T-cell (primary cell): Measurements from ENCODE around the gene UBE2S. TPM values are rescaled to one million over a fixed set of nuclear protein-coding genes. Genes with fewer than 3 reads are reported as not detected.

ENCODE experiments used
- ATAC-seq, 4 experiments: fragments of 200-7000 bp in 3 of 4; fragments of 150-1000 bp in 1 of 4; cut with Tn5 transposase; replicated peaks in 1 of 4; 1 replicate in 3 of 4; 2 replicates in 1 of 4; pipeline ENCODE4 v1.10.0; 2021; ENCODE audit warnings: moderate library complexity in 3 of 4, mild to moderate bottlenecking in 2 of 4, moderate number of reproducible peaks in 1 of 4
- CTCF ChIA-PET, 2 donors: fragments of 300-600 bp; sonication (Branson Sonifier 250); formaldehyde crosslinking; loops; one replicate each; lab custom pipeline; 2022; ENCODE audit warnings: antibody characterized with exemption in 2 of 2; lab: Charles Lee
- POLR2A ChIA-PET, 2 donors: fragments of 300-600 bp; sonication (Branson Sonifier 250); formaldehyde crosslinking; loops; one replicate each; lab custom pipeline; 2022; ENCODE audit warnings: antibody characterized with exemption in 2 of 2; lab: Charles Lee
- DNase-seq, 35 experiments: peaks; one replicate each; pipeline versions ENCODE4 v3.0.0 to v3.0.0-alpha.2; 2013 to 2023
- H3K27ac ChIP-seq: one replicate; pipeline ENCODE4 v1.5.1; 2013; ENCODE audit warnings: low read length
- H3K27me3 ChIP-seq, 2 experiments: replicated peaks in 1 of 2; 1 replicate in 1 of 2; 2 replicates in 1 of 2; pipeline versions ENCODE4 v1.6.1 to v1.7.0; 2013; ENCODE audit warnings: low read length in 1 of 2, mixed read lengths in 1 of 2; ENCODE audit not compliant: control insufficient read depth in 2 of 2, insufficient read depth in 2 of 2; ENCODE audit errors: extremely low read depth in 1 of 2
- H3K36me3 ChIP-seq, 2 donors: 1 replicate in 1 of 2; 2 replicates in 1 of 2; pipeline versions ENCODE4 v1.6.1 to v1.7.0; 2013; ENCODE audit warnings: low read length in 1 of 2; ENCODE audit not compliant: control insufficient read depth in 2 of 2, insufficient read depth in 1 of 2; ENCODE audit errors: extremely low read depth in 1 of 2
- H3K4me1 ChIP-seq, 2 experiments: 1 replicate in 1 of 2; 2 replicates in 1 of 2; pipeline versions ENCODE4 v1.6.1 to v1.7.0; 2013; ENCODE audit warnings: low read length in 2 of 2, mixed read lengths in 1 of 2; ENCODE audit not compliant: insufficient read depth in 2 of 2, control insufficient read depth in 1 of 2; ENCODE audit errors: extremely low read depth in 1 of 2
- H3K4me3 ChIP-seq, 2 donors: 1 replicate in 1 of 2; 2 replicates in 1 of 2; pipeline versions ENCODE4 v1.5.1 to v1.7.0; 2013; ENCODE audit warnings: mild to moderate bottlenecking in 2 of 2, low read length in 1 of 2, moderate library complexity in 1 of 2; ENCODE audit not compliant: control insufficient read depth in 1 of 2; ENCODE audit errors: extremely low read depth in 1 of 2
- H3K9me3 ChIP-seq: 2 replicates; pipeline ENCODE4 v1.7.0; 2013
- H3K27ac Mint-ChIP-seq, 2 donors: one replicate each; pipeline ENCODE4 v1.8.0; 2020 to 2021; ENCODE audit warnings: mild to moderate bottlenecking in 2 of 2, mixed read lengths in 2 of 2
- H3K27me3 Mint-ChIP-seq, 2 donors: one replicate each; pipeline ENCODE4 v1.8.0; 2021 to 2022; ENCODE audit warnings: mixed read lengths in 2 of 2
- H3K36me3 Mint-ChIP-seq: one replicate; pipeline ENCODE4 v1.8.0; 2021; ENCODE audit warnings: mixed read lengths
- H3K4me1 Mint-ChIP-seq, 3 donors: one replicate each; pipeline ENCODE4 v1.8.0; 2020 to 2022; ENCODE audit warnings: mixed read lengths in 3 of 3, mild to moderate bottlenecking in 1 of 3
- H3K4me3 Mint-ChIP-seq, 3 donors: one replicate each; pipeline ENCODE4 v1.8.0; 2020 to 2022; ENCODE audit warnings: mild to moderate bottlenecking in 3 of 3, mixed read lengths in 3 of 3, moderate library complexity in 3 of 3
- H3K9me3 Mint-ChIP-seq, 3 donors: one replicate each; pipeline ENCODE4 v1.8.0; 2020 to 2022; ENCODE audit warnings: mixed read lengths in 3 of 3
- WGBS: methylation state at CpG from one replicate; pipeline ENCODE4 v1.1.5; 2013; ENCODE audit warnings: missing lambda C conversion rate; ENCODE audit not compliant: insufficient coverage; 5-methylcytosine and 5-hydroxymethylcytosine counted together
- total RNA-seq, 35 experiments: library from RNA in 6 of 35; stranded (reverse) in 6 of 35; fragments of 120-200 nt in 1 of 35; gene quantifications; one replicate each; pipeline versions ENCODE4 v1.2.1 to v1.2.4 and lab custom pipeline; 2013 to 2026

Gene UBE2S
- total RNA-seq, 5 donors from 2014 or later (not counting 1 experiment from before 2014, with no cell fraction given) = 27.5 to 75.2 (median 35.1) TPM

GRCh38 chr19:55384131-55384919 is 23.3 kb downstream of the UBE2S start, which contains the start of gene TMEM238:
TMEM238 (minus strand) TSS chr19:55384292; CDS start chr19:55384259, 33 bp downstream.
- ChIA-PET POLR2A (interaction anchor here (0.5 to 1.2 kb wide), 5 partner anchors 16 to 107 kb away, joined by 3 to 7 read pairs (median 4); partner anchors contain the start of genes KMT5C (in 1 of the 2), UBE2S (in 1 of the 2) and ZNF628 (in 1 of the 2)), CTCF (interaction anchor here in 1 of 2 donors (0.6 to 2.1 kb wide), 2 partner anchors 45 to 295 kb away, joined by 6 to 9 read pairs; partner anchors contain the start of gene KMT5C)
- H3K27me3 ChIP-seq = no peaks in the 10 kb centered on the region
- no peaks in the 10 kb centered on the region for H3K9me3 ChIP-seq
- H3K36me3 ChIP-seq = peaks cover 4 to 30% of the 10 kb centered on the region in 2 donors
- H3K9me3 Mint-ChIP-seq = no peaks in the 10 kb centered on the region
- peaks cover 28% of the 10 kb centered on the region for H3K36me3 Mint-ChIP-seq
- peak within 1 kb of the TSS; percentile 97 to 99 for H3K4me3 ChIP-seq
- peak within 1 kb of the TSS; percentile 98 to 99 for H3K27ac Mint-ChIP-seq
- no peaks in the 10 kb centered on the region for H3K27me3 Mint-ChIP-seq
- 17% methylated on average over 70 of the region's 72 CpGs for WGBS
- H3K27ac ChIP-seq = peak within 1 kb of the TSS; percentile 81
- DNase-seq (peak in 14 of 35 experiments; percentile 20 to 55 (median 36)), ATAC-seq (peak in 2 of 4 experiments; percentile 13 to 18)
- peaks cover 58 to 67% (median 64%) of the 10 kb centered on the region in 3 donors for H3K4me1 Mint-ChIP-seq
- H3K4me3 Mint-ChIP-seq = peak within 1 kb of the TSS; percentile 98 to 100 (median 98)
- peaks cover 26 to 57% of the 10 kb centered on the region in 2 experiments for H3K4me1 ChIP-seq

- ATAC-seq (peak in 3 of 4 experiments; percentile 3 to 6 (median 5)), DNase-seq (peak in 18 of 35 experiments; percentile 13 to 67 (median 28))
- Histone ChIP-seq H3K27ac (peak overlapping the region; percentile 58), H3K36me3 (peaks cover 4 to 22% of the 10 kb centered on the region in 2 donors), H3K4me1 (peaks cover 24 to 49% of the 10 kb centered on the region in 2 experiments), H3K4me3 (peak overlapping the region; percentile 45 to 48), H3K9me3 (no peaks in the 10 kb centered on the region), H3K27me3 (no peaks in the 10 kb centered on the region)
- Mint-ChIP-seq H3K27me3 (no peaks in the 10 kb centered on the region), H3K27ac (peak overlapping the region; percentile 76 to 83), H3K4me1 (peaks cover 50 to 60% (median 57%) of the 10 kb centered on the region in 3 donors), H3K4me3 (peak overlapping the region; percentile 76 to 100 (median 83)), H3K9me3 (no peaks in the 10 kb centered on the region), H3K36me3 (peaks cover 24% of the 10 kb centered on the region)
- ChIA-PET CTCF (interaction anchor here in 1 of 2 donors (0.6 to 2.1 kb wide), 2 partner anchors 44 to 294 kb away, joined by 6 to 9 read pairs; partner anchors contain the start of gene KMT5C), POLR2A (interaction anchor here (0.6 to 1.2 kb wide), 3 partner anchors 17 to 106 kb away, joined by 3 to 7 read pairs (median 5); partner anchors contain the start of gene KMT5C (in 1 of the 2))
- WGBS = 2% methylated on average over 72 of the region's 88 CpGs
Observed at GRCh38 chr19:55383279-55384130, 24.1 kb downstream of the UBE2S start.

GRCh38 chr19:55382522-55383054 is 25.0 kb downstream of the UBE2S start:
- ATAC-seq = no peak
- peaks cover 41 to 51% (median 48%) of the 10 kb centered on the region in 3 donors for H3K4me1 Mint-ChIP-seq

GRCh38 chr19:55382013-55382412 is 25.6 kb downstream of the UBE2S start:
- Mint-ChIP-seq H3K9me3 (no peaks in the 10 kb centered on the region), H3K4me1 (peaks cover 35 to 45% (median 42%) of the 10 kb centered on the region in 3 donors), H3K27me3 (no peaks in the 10 kb centered on the region), H3K36me3 (peaks cover 15% of the 10 kb centered on the region), H3K27ac (peak overlapping the region in 1 of 2 donors; percentile 55), H3K4me3 (peak overlapping the region; percentile 76 to 100 (median 83))
- Histone ChIP-seq H3K36me3 (peaks cover 0 to 7% of the 10 kb centered on the region in 2 donors), H3K9me3 (no peaks in the 10 kb centered on the region), H3K4me1 (peaks cover 12 to 34% of the 10 kb centered on the region in 2 experiments), H3K4me3 (no peak overlapping the region), H3K27ac (no peak overlapping the region), H3K27me3 (no peaks in the 10 kb centered on the region)
- ChIA-PET CTCF (no interaction called here), POLR2A (no interaction called here)
- no peak for DNase-seq
- ATAC-seq = no peak
- WGBS = 99% methylated on average over 5 of the region's 5 CpGs

More at GRCh38 chr19:55382522-55383054, 25.0 kb downstream of the UBE2S start:
- Mint-ChIP-seq H3K27me3 (no peaks in the 10 kb centered on the region), H3K9me3 (no peaks in the 10 kb centered on the region), H3K36me3 (peaks cover 18% of the 10 kb centered on the region), H3K4me3 (peak overlapping the region; percentile 76 to 100 (median 83)), H3K27ac (peak overlapping the region; percentile 76 to 83)
- Histone ChIP-seq H3K9me3 (no peaks in the 10 kb centered on the region), H3K4me3 (no peak overlapping the region), H3K4me1 (peaks cover 16 to 40% of the 10 kb centered on the region in 2 experiments), H3K36me3 (peaks cover 0 to 12% of the 10 kb centered on the region in 2 donors), H3K27ac (no peak overlapping the region), H3K27me3 (no peaks in the 10 kb centered on the region)
- CTCF ChIA-PET = no interaction called here
- POLR2A ChIA-PET = no interaction called here
- WGBS = 94% methylated on average over 3 of the region's 3 CpGs
- no peak for DNase-seq

GRCh38 chr19:55379174-55379573 is 28.4 kb downstream of the UBE2S start:
- Histone ChIP-seq H3K9me3 (no peaks in the 10 kb centered on the region), H3K36me3 (peaks cover 0 to 4% of the 10 kb centered on the region in 2 donors), H3K27me3 (peaks cover 0 to 28% of the 10 kb centered on the region in 2 experiments), H3K4me1 (peaks cover 0 to 12% of the 10 kb centered on the region in 2 experiments), H3K27ac (no peak overlapping the region), H3K4me3 (no peak overlapping the region)
- H3K27me3 Mint-ChIP-seq = peaks cover 0 to 12% of the 10 kb centered on the region in 2 donors
- H3K4me1 Mint-ChIP-seq = peaks cover 19 to 21% (median 20%) of the 10 kb centered on the region in 3 donors
- DNase-seq (no peak), ATAC-seq (no peak)
- no peak overlapping the region for H3K4me3 Mint-ChIP-seq
- ChIA-PET POLR2A (no interaction called here), CTCF (no interaction called here)
- H3K27ac Mint-ChIP-seq = peak overlapping the region in 1 of 2 donors; percentile 52
- H3K36me3 Mint-ChIP-seq = peaks cover 3% of the 10 kb centered on the region
- no peaks in the 10 kb centered on the region for H3K9me3 Mint-ChIP-seq
- 96% methylated on average over 10 of the region's 11 CpGs for WGBS
